Measurements from ENCODE around the gene TRA2B. TPM values are rescaled to one million over a fixed set of nuclear protein-coding genes. Genes with fewer than 3 reads are reported as not detected.

Gene TRA2B
- total and polyA plus RNA-seq, 10 donors = 101 to 235 (median 143) TPM

GRCh38 chr3:185866995-185867394 is 70.8 kb downstream of the TRA2B start:
- peaks cover 0 to 6% (median 0%) of the 10 kb centered on the region in 7 donors for H3K27me3 ChIP-seq (replicated peaks in 1 of 7)
- TF ChIP-seq CTCF (IDR thresholded peaks at IDR 0.05 in 8 of 11, conservative IDR thresholded peaks at IDR 0.05 in 3 of 11) (no peak), POLR2AphosphoS5 (IDR thresholded peaks at IDR 0.05) (no peak), POLR2A (IDR thresholded peaks at IDR 0.05) (no peak)
- intact Hi-C loops (cut with DNase I; ENCODE audit: low total_unique reads) = no loop called here
- no peak overlapping the region for H3K4me3 ChIP-seq
- no peak for DNase-seq
- H3K27ac ChIP-seq = no peak overlapping the region
- no peaks in the 10 kb centered on the region for H3K9me3 ChIP-seq
- no peaks in the 10 kb centered on the region for H3K36me3 ChIP-seq
- no peaks in the 10 kb centered on the region for H3K4me1 ChIP-seq

GRCh38 chr3:185866555-185866954 is 71.3 kb downstream of the TRA2B start:
- intact Hi-C loops (cut with DNase I; ENCODE audit: low total_unique reads) = no loop called here
- Histone ChIP-seq H3K4me1 (no peaks in the 10 kb centered on the region), H3K9me3 (no peaks in the 10 kb centered on the region), H3K27me3 (replicated peaks in 1 of 7) (peaks cover 0 to 6% (median 0%) of the 10 kb centered on the region in 7 donors), H3K36me3 (no peaks in the 10 kb centered on the region), H3K27ac (no peak overlapping the region), H3K4me3 (no peak overlapping the region)
- no peak for DNase-seq
- TF ChIP-seq POLR2A (IDR thresholded peaks at IDR 0.05) (no peak), POLR2AphosphoS5 (IDR thresholded peaks at IDR 0.05) (no peak), CTCF (IDR thresholded peaks at IDR 0.05 in 8 of 11, conservative IDR thresholded peaks at IDR 0.05 in 3 of 11) (no peak)
- 83 to 92% (median 88%) methylated on average over 1 of the region's 1 CpG for WGBS, 5 donors

Other genes with a start within 250 kb of the TRA2B start
- 10 to 100 TPM; 10.0 to 21.1 (median 13.8) TPM for gene IGF2BP2, start 113.0 kb downstream of the TRA2B start, total RNA-seq
- gene IGF2BP2, start 113.0 kb downstream of the TRA2B start, polyA plus RNA-seq = 1 to 10 TPM; 1.1 to 4.3 (median 2.1) TPM
- 10 to 100 TPM; 19.3 to 65.5 (median 34.6) TPM for gene ETV5, start 171.1 kb upstream of the TRA2B start, total RNA-seq
- 1 to 10 TPM; 5.2 to 8.9 (median 6.3) TPM for gene ETV5, start 171.1 kb upstream of the TRA2B start, polyA plus RNA-seq